ENCODE data around the gene LSM3.
A peak's percentile ranks its signal among the peaks of the same experiment; 100 is the strongest.
"Not testable (repeated sequence)": the region's sequence is repeated elsewhere in the genome, so short reads cannot be mapped to it uniquely, and the experiment has no call there.

LSM3 gene

DNA sequence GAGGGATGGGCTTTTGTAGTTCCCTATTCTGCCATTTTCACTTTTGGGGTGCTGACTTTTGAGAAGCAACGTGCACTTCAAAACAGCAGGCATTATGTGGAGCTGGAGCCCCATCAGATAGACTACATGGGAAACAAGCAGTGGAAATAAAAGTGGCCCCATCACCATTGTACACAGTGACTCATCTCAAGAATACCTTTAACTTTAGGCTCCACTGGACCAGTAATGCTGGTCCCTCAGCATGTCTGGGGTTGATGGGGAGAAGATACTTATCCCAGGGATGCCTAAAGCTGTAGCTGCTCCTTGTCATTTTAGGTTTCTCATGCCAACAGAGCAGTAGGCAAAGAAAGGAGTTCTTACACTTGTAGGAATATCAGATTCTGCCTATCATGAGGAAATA is 45.0 kb downstream of the LSM3 start:
- H3K27ac ChIP-seq = no peak overlapping the region
- no peak for TF ChIP-seq ZFX (IDR thresholded peaks at IDR 0.05; ENCODE audit: borderline replicate concordance)
- TF ChIP-seq, protein P1, sequence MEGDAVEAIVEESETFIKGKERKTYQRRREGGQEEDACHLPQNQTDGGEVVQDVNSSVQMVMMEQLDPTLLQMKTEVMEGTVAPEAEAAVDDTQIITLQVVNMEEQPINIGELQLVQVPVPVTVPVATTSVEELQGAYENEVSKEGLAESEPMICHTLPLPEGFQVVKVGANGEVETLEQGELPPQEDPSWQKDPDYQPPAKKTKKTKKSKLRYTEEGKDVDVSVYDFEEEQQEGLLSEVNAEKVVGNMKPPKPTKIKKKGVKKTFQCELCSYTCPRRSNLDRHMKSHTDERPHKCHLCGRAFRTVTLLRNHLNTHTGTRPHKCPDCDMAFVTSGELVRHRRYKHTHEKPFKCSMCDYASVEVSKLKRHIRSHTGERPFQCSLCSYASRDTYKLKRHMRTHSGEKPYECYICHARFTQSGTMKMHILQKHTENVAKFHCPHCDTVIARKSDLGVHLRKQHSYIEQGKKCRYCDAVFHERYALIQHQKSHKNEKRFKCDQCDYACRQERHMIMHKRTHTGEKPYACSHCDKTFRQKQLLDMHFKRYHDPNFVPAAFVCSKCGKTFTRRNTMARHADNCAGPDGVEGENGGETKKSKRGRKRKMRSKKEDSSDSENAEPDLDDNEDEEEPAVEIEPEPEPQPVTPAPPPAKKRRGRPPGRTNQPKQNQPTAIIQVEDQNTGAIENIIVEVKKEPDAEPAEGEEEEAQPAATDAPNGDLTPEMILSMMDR (IDR thresholded peaks at IDR 0.05) = no peak

DNA sequence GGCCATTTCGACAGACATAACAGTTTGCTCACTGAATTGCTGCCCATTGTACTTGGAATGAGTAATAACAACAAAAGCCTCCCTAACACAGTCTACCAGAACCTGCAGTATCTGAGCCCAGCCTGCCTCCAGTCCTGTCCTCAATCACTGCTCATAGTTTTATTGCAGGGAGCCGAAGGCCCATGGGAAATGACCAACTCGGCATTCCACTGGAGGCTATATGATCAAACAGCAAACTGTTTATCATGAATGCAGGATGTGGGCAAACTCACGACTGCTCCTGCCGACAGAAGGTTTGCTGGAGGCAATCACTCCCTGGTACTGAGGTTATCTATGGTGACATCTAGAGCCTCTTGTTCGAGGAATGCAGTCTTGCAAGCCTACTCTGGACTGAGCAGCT is 46.3 kb downstream of the LSM3 start:
- H3K27ac ChIP-seq = no peak overlapping the region
- no peak for TF ChIP-seq ZFX (IDR thresholded peaks at IDR 0.05; ENCODE audit: borderline replicate concordance)
- TF ChIP-seq, protein P1 (IDR thresholded peaks at IDR 0.05) = no peak

DNA sequence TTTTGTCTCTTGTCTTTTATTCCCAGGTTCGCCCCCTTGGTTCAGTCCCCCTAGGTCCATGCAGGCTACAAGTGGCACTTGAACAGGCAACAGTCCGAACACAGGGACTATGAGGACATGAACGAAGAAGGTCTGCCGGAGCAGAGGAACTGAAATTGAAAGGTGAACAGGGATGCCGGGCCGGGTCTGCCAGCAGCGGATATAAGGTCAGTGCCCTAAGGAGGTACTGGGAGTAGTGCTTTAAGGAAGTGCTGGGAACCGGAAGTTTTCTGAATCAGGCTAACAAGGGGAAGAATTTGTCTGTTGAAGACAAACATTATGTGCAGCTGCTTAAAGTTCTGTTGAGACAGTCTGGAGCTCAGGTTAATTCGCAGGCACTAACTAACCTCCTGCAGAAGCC is 46.8 kb downstream of the LSM3 start:
- no peak overlapping the region for H3K27ac ChIP-seq
- TF ChIP-seq ZFX (IDR thresholded peaks at IDR 0.05; ENCODE audit: borderline replicate concordance) = no peak
- TF ChIP-seq, protein P1 (IDR thresholded peaks at IDR 0.05) = no peak

DNA sequence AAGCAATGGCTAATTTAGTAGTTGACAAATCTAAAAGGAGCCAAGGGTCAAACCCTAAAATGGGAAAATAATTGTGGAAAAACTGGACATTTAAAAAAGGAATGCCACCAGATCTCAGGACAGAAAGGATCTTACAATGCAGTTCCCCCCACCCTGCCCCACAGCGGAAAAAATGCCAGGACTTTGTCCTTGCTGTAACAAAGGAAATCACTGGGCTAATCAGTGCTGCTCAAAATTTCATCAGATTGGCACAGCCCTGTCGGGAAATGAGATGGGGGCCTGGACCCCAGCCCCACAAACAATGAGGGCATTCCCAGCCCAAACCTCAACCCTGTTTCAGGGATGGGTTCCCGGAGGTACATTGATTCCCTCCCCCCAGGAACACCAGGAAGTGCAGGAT is 47.7 kb downstream of the LSM3 start:
- not testable (repeated sequence) for H3K27ac ChIP-seq

DNA sequence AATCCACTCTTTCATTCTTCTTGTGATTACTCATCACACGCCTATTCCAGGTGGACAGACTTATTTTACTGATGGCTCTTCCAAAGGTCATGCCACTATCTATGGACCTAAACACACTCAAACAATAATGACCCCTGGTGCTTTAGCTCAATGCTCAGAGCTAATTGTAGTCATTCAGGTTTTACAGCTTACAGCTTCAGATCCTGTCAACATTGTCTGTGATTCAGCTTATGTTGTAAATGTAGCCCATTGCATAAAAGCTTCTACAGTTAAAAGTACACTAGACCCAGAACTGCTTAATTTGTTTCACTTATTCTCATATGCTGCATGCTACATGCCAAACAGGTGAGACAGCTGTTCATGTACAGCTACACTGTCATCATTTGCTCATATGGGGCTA is 49.2 kb downstream of the LSM3 start:
- H3K27ac ChIP-seq = no peak overlapping the region
- no peak for TF ChIP-seq ZFX (IDR thresholded peaks at IDR 0.05; ENCODE audit: borderline replicate concordance)
- TF ChIP-seq, protein P1 (IDR thresholded peaks at IDR 0.05) = no peak

DNA sequence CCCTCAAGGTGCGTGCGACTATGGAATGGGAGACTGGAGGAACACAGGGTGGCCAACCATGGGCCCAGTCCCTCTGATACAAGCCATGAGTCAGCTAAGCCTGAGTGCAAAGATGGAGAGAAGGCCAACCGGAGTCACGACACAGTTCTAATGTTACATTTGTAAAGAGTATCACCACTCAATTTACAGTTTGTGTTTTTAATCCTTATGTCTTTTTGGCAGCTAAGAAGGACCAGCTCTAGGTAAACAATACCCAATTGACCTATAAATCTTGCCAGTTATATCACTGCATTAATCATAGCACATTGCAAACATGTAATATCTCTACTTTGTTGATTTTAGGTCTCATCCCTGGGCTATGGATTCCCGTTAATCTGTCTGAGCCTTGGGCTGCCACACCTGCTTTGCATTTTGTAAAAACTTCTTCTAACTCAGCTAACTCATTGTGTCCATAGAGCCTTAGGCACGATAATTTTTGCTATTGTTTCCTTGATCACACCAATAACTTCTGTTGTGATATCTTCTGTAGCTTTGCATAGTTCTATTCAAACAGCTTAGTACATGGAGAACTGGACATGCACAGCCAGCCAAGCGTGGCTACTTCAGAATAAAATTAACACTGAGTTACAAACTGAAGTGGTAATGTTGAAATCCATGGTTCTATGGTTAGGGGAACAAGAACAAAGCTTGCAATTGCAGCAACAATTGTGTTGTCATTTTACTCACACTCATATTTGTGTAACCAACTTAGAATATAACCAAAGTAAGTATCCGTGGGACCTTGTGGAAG is 50.3 kb downstream of the LSM3 start:
- peak overlapping the region; percentile 42; the same call in 1 of the 2 replicates for H3K27ac ChIP-seq
- no peak for TF ChIP-seq ZFX (IDR thresholded peaks at IDR 0.05; ENCODE audit: borderline replicate concordance)
- TF ChIP-seq, protein P1 (IDR thresholded peaks at IDR 0.05) = no peak

DNA sequence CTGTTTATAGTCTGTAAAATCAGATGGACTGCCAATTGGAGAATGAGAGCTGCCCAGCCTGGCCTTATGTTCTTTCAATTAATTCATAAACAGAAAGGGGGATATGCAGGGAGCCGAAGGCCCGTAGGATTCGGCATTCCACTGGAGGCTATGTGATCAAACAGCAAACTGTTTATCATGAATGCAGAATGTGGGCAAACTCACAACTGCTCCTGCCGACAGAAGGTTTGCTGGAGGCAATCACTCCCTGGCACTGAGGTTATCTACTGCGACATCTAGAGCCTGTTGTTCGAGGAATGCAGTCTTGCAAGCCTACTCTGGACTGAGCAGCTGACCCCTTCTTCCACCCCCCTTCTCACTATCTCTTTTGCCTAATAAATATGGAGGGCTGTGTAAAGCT is 51.1 kb downstream of the LSM3 start:
- not testable (repeated sequence) for H3K27ac ChIP-seq

DNA sequence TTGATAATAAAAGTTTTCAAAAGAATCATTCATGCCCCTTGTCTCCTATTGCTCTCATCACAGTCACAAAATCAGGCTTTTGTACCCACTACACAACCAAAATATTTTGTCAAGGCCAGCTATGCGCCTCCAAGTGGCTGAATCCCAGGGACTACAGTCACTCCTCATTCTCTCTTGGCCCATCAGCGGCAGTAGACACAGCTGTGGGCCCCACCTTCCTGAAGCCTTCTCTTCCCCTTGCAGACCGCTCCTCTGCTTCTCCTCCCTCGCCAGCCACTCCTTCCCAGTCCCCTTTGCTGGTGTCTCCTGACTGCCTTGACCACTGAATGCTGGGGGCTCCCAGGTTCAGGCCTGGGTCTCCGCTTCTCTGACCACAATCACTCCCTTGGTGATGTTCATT is 52.1 kb downstream of the LSM3 start:
- TF ChIP-seq, protein P1 (IDR thresholded peaks at IDR 0.05) = no peak
- TF ChIP-seq ZFX (IDR thresholded peaks at IDR 0.05; ENCODE audit: borderline replicate concordance) = no peak
- H3K27ac ChIP-seq = no peak overlapping the region

Measured in 22Rv1 (cell line).